Choroid plexus epithelial cell (primary cell): ENCODE results near the gene FBLN2.

ENCODE experiments used
- DNase-seq: peaks from one replicate; pipeline ENCODE4 v3.0.0-alpha.2; 2010; ENCODE audit warnings: low read depth
- H3K4me3 ChIP-seq: 2 replicates; pipeline ENCODE4 v1.5.1; 2011; ENCODE audit warnings: low read depth, mild to moderate bottlenecking, control low read depth, low read length, moderate library complexity
- CTCF ChIP-seq: conservative IDR thresholded peaks from 2 replicates; pipeline ENCODE4 v1.5.1; 2011; ENCODE audit warnings: low read depth, mild to moderate bottlenecking, control low read depth, inconsistent platforms, low read length, moderate library complexity

FBLN2 gene

GRCh38 chr3:13642597-13642996 lies 93.7 kb downstream of the FBLN2 start:
- no peak overlapping the region for H3K4me3 ChIP-seq
- TF ChIP-seq CTCF, result no peak
- DNase-seq, result peak; percentile 41

- DNase-seq, result peak; percentile 52
- TF ChIP-seq CTCF, result no peak
Observed at GRCh38 chr3:13644341-13645117, 95.6 kb downstream of the FBLN2 start.

GRCh38 chr3:13645801-13646637 lies 97.1 kb downstream of the FBLN2 start:
- H3K4me3 ChIP-seq, result no peak overlapping the region
- TF ChIP-seq CTCF, result no peak
- no peak for DNase-seq

More at GRCh38 chr3:13644341-13645117, 95.6 kb downstream of the FBLN2 start:
- H3K4me3 ChIP-seq, result no peak overlapping the region

GRCh38 chr3:13647298-13648059 lies 98.6 kb downstream of the FBLN2 start:
- no peak overlapping the region for H3K4me3 ChIP-seq
- TF ChIP-seq CTCF, result no peak
- DNase-seq, result no peak

- peak; percentile 100 for TF ChIP-seq CTCF
- DNase-seq, result peak; percentile 87
- no peak overlapping the region for H3K4me3 ChIP-seq
Observed at GRCh38 chr3:13648060-13649001, 99.4 kb downstream of the FBLN2 start.
